Measurements from ENCODE around the gene DGCR6L.
"Not testable (repeated sequence)": the region's sequence is repeated elsewhere in the genome, so short reads cannot be mapped to it uniquely, and the experiment has no call there.

- TF ChIP-seq, protein P1, sequence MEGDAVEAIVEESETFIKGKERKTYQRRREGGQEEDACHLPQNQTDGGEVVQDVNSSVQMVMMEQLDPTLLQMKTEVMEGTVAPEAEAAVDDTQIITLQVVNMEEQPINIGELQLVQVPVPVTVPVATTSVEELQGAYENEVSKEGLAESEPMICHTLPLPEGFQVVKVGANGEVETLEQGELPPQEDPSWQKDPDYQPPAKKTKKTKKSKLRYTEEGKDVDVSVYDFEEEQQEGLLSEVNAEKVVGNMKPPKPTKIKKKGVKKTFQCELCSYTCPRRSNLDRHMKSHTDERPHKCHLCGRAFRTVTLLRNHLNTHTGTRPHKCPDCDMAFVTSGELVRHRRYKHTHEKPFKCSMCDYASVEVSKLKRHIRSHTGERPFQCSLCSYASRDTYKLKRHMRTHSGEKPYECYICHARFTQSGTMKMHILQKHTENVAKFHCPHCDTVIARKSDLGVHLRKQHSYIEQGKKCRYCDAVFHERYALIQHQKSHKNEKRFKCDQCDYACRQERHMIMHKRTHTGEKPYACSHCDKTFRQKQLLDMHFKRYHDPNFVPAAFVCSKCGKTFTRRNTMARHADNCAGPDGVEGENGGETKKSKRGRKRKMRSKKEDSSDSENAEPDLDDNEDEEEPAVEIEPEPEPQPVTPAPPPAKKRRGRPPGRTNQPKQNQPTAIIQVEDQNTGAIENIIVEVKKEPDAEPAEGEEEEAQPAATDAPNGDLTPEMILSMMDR (IDR thresholded peaks at IDR 0.05), result not testable (repeated sequence)
- not testable (repeated sequence) for TF ChIP-seq POLR2A (IDR thresholded peaks at IDR 0.05); POLR2AphosphoS5 (IDR thresholded peaks at IDR 0.05; ENCODE audit: insufficient read depth in 1 of 2, low read depth in 1 of 2)
Measured at GRCh38 chr22:20360261-20360660, 40.4 kb upstream of the DGCR6L start.
